Cardiac muscle cell (in vitro differentiated cells and primary cell): ENCODE results near the gene WDR19. TPM values are rescaled to one million over a fixed set of nuclear protein-coding genes. Genes with fewer than 3 reads are reported as not detected.

ENCODE experiments used
- DNase-seq, 2 donors: peaks; one replicate each; pipeline versions ENCODE4 v3.0.0 to v3.0.0-alpha.2; 2010 to 2017; ENCODE audit warnings: low read depth in 1 of 2, low spot score in 1 of 2
- H3K27ac ChIP-seq: fragments of 200-600 bp; sonication (generic); 2 replicates; pipeline ENCODE4 v1.5.1; 2016
- H3K27me3 ChIP-seq: fragments of 200-600 bp; sonication (generic); 2 replicates; pipeline ENCODE4 v1.6.0; 2016; ENCODE audit warnings: control low read depth
- H3K36me3 ChIP-seq: fragments of 200-600 bp; sonication (generic); 2 replicates; pipeline ENCODE4 v1.5.1; 2016; ENCODE audit warnings: control low read depth
- H3K4me1 ChIP-seq: fragments of 200-600 bp; sonication (generic); 2 replicates; pipeline ENCODE4 v1.8.1; 2017; ENCODE audit warnings: low read depth, mild to moderate bottlenecking, mixed run types
- H3K4me3 ChIP-seq: fragments of 200-600 bp; sonication (generic); 2 replicates; pipeline ENCODE4 v1.5.1; 2016; ENCODE audit warnings: mild to moderate bottlenecking
- H3K9me3 ChIP-seq: fragments of 200-600 bp; sonication (generic); 2 replicates; pipeline ENCODE4 v1.5.1; 2017; ENCODE audit warnings: low read depth, mild to moderate bottlenecking, control low read depth
- polyA plus RNA-seq: library from polyadenylated mRNA; unstranded; fragments of >200 nt; fragmentation: Nextera tagmentation; extraction: Ambion mirVana; gene quantifications from 2 replicates; pipeline ENCODE4 v1.2.1, GENCODE V29; 2016
- total RNA-seq: library from RNA; depleted of rRNA; stranded (reverse); fragments of >200 nt; gene quantifications from 2 replicates; pipeline ENCODE4 v1.2.3, GENCODE V29; 2016
- TF ChIP-seq, protein P1 (sequence below): IDR thresholded peaks from 2 replicates; pipeline ENCODE4 v1.5.1; 2012; ENCODE audit warnings: low read depth, mild to moderate bottlenecking, low read length

WDR19 gene
- total and polyA plus RNA-seq, 2 experiments from 2014 or later = 28.2 to 50.3 TPM

DNA sequence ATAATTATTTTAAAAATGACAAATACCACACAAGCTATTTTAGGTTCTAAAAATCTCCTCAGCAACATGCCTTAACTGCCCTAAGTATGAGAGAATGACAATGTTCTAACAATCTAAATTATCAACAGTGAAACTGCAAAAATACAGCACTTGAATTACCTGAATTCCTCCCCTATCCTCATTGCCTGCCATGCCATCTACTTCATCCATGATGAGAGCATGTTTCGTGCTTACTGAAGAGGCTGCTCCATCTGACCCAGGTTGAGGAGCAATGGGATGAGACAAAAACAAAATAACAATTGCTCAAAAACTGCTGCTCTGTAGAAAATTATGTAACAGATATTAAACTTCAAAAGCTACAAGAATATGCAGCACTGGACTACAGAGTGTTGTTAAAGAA, 120.6 kb downstream of the WDR19 start:
- TF ChIP-seq, protein P1, sequence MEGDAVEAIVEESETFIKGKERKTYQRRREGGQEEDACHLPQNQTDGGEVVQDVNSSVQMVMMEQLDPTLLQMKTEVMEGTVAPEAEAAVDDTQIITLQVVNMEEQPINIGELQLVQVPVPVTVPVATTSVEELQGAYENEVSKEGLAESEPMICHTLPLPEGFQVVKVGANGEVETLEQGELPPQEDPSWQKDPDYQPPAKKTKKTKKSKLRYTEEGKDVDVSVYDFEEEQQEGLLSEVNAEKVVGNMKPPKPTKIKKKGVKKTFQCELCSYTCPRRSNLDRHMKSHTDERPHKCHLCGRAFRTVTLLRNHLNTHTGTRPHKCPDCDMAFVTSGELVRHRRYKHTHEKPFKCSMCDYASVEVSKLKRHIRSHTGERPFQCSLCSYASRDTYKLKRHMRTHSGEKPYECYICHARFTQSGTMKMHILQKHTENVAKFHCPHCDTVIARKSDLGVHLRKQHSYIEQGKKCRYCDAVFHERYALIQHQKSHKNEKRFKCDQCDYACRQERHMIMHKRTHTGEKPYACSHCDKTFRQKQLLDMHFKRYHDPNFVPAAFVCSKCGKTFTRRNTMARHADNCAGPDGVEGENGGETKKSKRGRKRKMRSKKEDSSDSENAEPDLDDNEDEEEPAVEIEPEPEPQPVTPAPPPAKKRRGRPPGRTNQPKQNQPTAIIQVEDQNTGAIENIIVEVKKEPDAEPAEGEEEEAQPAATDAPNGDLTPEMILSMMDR = no peak
- Histone ChIP-seq H3K9me3 (no peaks in the 10 kb centered on the region), H3K36me3 (peaks cover 50% of the 10 kb centered on the region), H3K27ac (no peak overlapping the region), H3K4me3 (no peak overlapping the region), H3K4me1 (peaks cover 4% of the 10 kb centered on the region), H3K27me3 (no peaks in the 10 kb centered on the region)
- DNase-seq = no peak

DNA sequence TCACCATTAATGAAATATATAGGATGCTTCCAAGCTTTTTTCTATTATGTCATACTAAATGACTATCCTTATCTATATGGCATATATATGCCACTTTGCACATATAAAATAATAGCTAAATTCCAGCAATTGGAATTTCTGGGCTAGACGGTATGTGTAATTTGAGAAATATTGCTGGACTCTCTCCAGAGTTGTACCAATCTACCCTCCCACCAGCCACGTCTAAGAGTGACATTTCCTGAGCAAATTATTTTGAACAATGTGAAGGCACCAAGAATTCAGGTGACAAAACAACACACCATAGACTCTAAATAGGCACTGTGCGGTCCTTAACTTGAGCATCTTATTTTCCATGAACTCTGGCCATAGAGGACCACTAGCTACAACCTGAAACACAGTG, 121.5 kb downstream of the WDR19 start:
- DNase-seq = no peak
- H3K27me3 ChIP-seq = no peaks in the 10 kb centered on the region
- peaks cover 54% of the 10 kb centered on the region for H3K36me3 ChIP-seq

DNA sequence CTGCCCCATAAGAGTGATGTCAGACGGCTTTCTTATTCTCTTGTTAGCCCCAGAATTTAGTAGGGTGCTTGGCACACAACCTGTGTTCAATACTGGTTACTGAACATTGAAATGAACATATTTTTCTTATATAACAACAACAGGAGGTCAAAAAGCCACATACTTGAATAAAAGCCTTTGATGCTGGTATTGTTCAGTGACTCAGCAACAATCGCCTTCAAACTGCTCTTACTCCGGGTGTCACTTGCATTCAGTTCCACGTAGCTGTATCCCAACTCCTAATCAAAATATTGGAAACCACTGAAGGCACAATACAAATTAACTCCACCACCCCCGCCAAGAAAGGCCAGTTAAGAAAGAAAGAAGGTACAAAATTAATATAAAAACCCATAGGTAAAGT, 122.3 kb downstream of the WDR19 start:
- Histone ChIP-seq H3K36me3 (peaks cover 52% of the 10 kb centered on the region), H3K4me1 (peaks cover 4% of the 10 kb centered on the region), H3K27me3 (no peaks in the 10 kb centered on the region), H3K27ac (no peak overlapping the region), H3K4me3 (no peak overlapping the region), H3K9me3 (no peaks in the 10 kb centered on the region)
- no peak for DNase-seq
- TF ChIP-seq, protein P1 = no peak

More for the DNA sequence above, 121.5 kb downstream of the WDR19 start:
- no peaks in the 10 kb centered on the region for H3K9me3 ChIP-seq
- H3K4me3 ChIP-seq = no peak overlapping the region
- H3K4me1 ChIP-seq = peaks cover 4% of the 10 kb centered on the region
- H3K27ac ChIP-seq = no peak overlapping the region
- TF ChIP-seq, protein P1 = no peak

DNA sequence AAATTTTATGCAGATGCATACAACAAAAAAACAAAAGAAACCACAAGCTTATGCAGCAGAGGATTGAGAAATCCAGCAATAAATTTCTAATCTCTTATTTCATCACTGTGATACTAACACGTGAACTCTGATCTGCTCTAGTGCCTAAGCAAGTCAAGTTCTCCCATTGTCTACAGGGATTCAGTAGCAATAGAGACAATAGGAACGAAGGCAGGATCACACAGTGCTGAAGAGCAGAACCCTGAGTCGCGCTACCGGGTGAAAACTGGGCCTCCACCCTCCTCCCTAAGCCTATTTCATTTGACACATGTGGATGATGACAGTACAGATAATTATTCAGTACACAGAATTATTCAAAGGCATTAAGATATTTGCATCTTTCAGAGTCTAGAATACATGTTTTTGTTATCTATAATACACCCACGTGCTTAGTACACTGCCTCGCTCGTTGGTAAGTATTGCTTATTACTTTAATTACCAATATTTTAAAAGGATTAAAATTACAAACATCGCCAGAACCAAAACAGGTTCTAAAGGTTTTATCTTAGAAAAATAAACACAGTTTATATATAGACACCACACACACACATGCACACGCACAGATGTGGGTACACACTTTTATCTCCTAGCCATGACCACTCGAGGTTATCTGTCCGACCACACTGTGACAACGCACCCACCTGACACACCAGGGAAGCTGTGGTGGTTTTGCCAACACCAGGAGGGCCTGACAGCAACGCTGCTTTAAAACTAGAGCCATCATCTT, 123.8 kb downstream of the WDR19 start:
- Histone ChIP-seq H3K36me3 (peaks cover 59% of the 10 kb centered on the region), H3K27me3 (no peaks in the 10 kb centered on the region), H3K27ac (peak overlapping the region; percentile 54), H3K4me3 (no peak overlapping the region), H3K4me1 (peaks cover 4% of the 10 kb centered on the region), H3K9me3 (no peaks in the 10 kb centered on the region)
- no peak for DNase-seq
- TF ChIP-seq, protein P1 = no peak

DNA sequence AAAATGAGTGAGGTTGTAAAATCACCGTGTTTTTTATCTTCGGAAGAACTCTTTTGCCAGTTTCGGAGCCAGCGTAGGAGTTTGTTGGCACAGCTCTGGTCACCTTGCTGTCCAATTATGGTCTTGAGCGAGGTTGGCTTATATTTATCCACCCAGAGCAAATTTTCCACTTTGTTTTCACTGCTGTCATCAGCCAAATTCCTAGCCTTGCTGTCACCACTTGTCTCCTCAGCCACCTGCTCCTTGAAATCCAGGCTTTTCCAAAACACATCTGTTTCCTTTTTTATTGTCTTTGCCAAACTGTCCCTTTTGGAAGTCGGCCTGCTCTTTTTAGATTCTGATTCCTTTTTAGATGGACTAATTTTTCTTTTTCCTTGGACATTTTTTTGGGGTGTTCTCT, 126.3 kb downstream of the WDR19 start:
- H3K27me3 ChIP-seq = no peaks in the 10 kb centered on the region
- DNase-seq = no peak

More for the DNA sequence above, 126.3 kb downstream of the WDR19 start:
- Histone ChIP-seq H3K4me1 (peaks cover 4% of the 10 kb centered on the region), H3K9me3 (no peaks in the 10 kb centered on the region), H3K36me3 (peaks cover 45% of the 10 kb centered on the region), H3K27ac (no peak overlapping the region), H3K4me3 (no peak overlapping the region)
- TF ChIP-seq, protein P1 = no peak
